ENCODE measurements around the gene DUS4L.

GRCh38 chr7:107527196-107527595, 36.6 kb upstream of the DUS4L start:
- TF ChIP-seq POLR2AphosphoS5 (IDR thresholded peaks at IDR 0.05) (no peak), CTCF (IDR thresholded peaks at IDR 0.05; ENCODE audit: poor library complexity, severe bottlenecking) (no peak), MXI1 (conservative IDR thresholded peaks at IDR 0.05; ENCODE audit: poor library complexity, severe bottlenecking) (no peak), EP300 (conservative IDR thresholded peaks at IDR 0.05; ENCODE audit: poor library complexity, severe bottlenecking) (no peak), RAD21 (conservative IDR thresholded peaks at IDR 0.05) (no peak), TAF1 (IDR thresholded peaks at IDR 0.05; ENCODE audit: low read depth) (no peak), EZH2 (IDR thresholded peaks at IDR 0.05; ENCODE audit: borderline replicate concordance, insufficient read depth, low read length, poor library complexity, severe bottlenecking) (no peak), SMC3 (conservative IDR thresholded peaks at IDR 0.05; ENCODE audit: poor library complexity) (no peak)
- TF ChIP-seq, protein P1, sequence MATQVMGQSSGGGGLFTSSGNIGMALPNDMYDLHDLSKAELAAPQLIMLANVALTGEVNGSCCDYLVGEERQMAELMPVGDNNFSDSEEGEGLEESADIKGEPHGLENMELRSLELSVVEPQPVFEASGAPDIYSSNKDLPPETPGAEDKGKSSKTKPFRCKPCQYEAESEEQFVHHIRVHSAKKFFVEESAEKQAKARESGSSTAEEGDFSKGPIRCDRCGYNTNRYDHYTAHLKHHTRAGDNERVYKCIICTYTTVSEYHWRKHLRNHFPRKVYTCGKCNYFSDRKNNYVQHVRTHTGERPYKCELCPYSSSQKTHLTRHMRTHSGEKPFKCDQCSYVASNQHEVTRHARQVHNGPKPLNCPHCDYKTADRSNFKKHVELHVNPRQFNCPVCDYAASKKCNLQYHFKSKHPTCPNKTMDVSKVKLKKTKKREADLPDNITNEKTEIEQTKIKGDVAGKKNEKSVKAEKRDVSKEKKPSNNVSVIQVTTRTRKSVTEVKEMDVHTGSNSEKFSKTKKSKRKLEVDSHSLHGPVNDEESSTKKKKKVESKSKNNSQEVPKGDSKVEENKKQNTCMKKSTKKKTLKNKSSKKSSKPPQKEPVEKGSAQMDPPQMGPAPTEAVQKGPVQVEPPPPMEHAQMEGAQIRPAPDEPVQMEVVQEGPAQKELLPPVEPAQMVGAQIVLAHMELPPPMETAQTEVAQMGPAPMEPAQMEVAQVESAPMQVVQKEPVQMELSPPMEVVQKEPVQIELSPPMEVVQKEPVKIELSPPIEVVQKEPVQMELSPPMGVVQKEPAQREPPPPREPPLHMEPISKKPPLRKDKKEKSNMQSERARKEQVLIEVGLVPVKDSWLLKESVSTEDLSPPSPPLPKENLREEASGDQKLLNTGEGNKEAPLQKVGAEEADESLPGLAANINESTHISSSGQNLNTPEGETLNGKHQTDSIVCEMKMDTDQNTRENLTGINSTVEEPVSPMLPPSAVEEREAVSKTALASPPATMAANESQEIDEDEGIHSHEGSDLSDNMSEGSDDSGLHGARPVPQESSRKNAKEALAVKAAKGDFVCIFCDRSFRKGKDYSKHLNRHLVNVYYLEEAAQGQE (IDR thresholded peaks at IDR 0.05; ENCODE audit: borderline replicate concordance) = no peak

Data from neural cell (in vitro differentiated cells).